Gastrocnemius medialis (tissue), 4 donors: ENCODE data around the gene INPP5A. TPM values are rescaled to one million over a fixed set of nuclear protein-coding genes. Genes with fewer than 3 reads are reported as not detected.
A peak's percentile ranks its signal among the peaks of the same experiment; 100 is the strongest.

ENCODE experiments used
- ATAC-seq, 2 donors: fragments of 150-250 bp; one replicate each; pipeline ENCODE4 v1.9.1; 2016
- DNase-seq, 2 donors: peaks; one replicate each; pipeline ENCODE4 v3.0.0-alpha.2; 2019
- H3K27ac ChIP-seq, 4 donors: fragments of 200-600 bp; sonication (generic); 1 replicate in 1 of 4; 2 replicates in 3 of 4; pipeline ENCODE4 v1.5.1; 2016 to 2018; ENCODE audit warnings: mild to moderate bottlenecking in 2 of 4, moderate library complexity in 1 of 4
- H3K27me3 ChIP-seq, 3 donors: fragments of 200-600 bp; sonication (generic) in 2 of 3; 1 replicate in 1 of 3; 2 replicates in 2 of 3; pipeline versions ENCODE4 v1.5.1 to v1.6.0; 2016 to 2019; ENCODE audit warnings: mild to moderate bottlenecking in 1 of 3, moderate library complexity in 1 of 3
- H3K36me3 ChIP-seq, 2 donors: fragments of 200-600 bp; sonication (generic) in 1 of 2; one replicate each; pipeline ENCODE4 v1.5.1; 2017 to 2018
- H3K4me1 ChIP-seq, 2 donors: fragments of 200-600 bp; sonication (generic) in 1 of 2; one replicate each; pipeline ENCODE4 v1.5.1; 2016 to 2017; ENCODE audit warnings: mild to moderate bottlenecking in 2 of 2
- H3K4me3 ChIP-seq, 4 donors: fragments of 200-600 bp; sonication (generic) in 3 of 4; 1 replicate in 1 of 4; 2 replicates in 3 of 4; pipeline ENCODE4 v1.5.1; 2016 to 2019; ENCODE audit warnings: mild to moderate bottlenecking in 2 of 4
- H3K9me3 ChIP-seq, 3 donors: fragments of 200-600 bp; sonication (generic) in 2 of 3; 1 replicate in 1 of 3; 2 replicates in 2 of 3; pipeline ENCODE4 v1.5.1; 2016 to 2019
- POLR2A ChIP-seq, 2 donors: fragments of 450-650 bp; IDR thresholded peaks; one replicate each; pipeline ENCODE4 v1.6.1; 2017; ENCODE audit warnings: antibody characterized with exemption in 2 of 2, mild to moderate bottlenecking in 2 of 2, moderate library complexity in 2 of 2
- in situ Hi-C, 4 donors: fragments of 200-750 bp; cut with MboI; loops; one replicate each; pipeline versions ENCODE4 v1.15.0 to v1.8.0; 2017; ENCODE audit warnings: low sequenced_read_pairs in 4 of 4
- intact Hi-C: fragments of 100-400 bp; cut with DNase I; formaldehyde crosslinking; loops from one replicate; pipeline ENCODE4 v1.15.1; 2023; ENCODE audit warnings: low total_unique reads
- total RNA-seq, 4 donors: library from RNA; depleted of rRNA; stranded (reverse); fragments of >200 nt; gene quantifications; one replicate each; pipeline versions ENCODE4 v1.1.0 to v1.2.3, GENCODE V29; 2016
- TF ChIP-seq, protein P1 (sequence below), 5 experiments: fragments of 450-650 bp in 3 of 5; fragments of 200-600 bp in 2 of 5; sonication (generic) in 2 of 5; IDR thresholded peaks in 4 of 5; conservative IDR thresholded peaks in 1 of 5; 1 replicate in 4 of 5; 2 replicates in 1 of 5; pipeline ENCODE4 v1.5.1; 2016 to 2019; ENCODE audit warnings: antibody characterized with exemption in 5 of 5, mild to moderate bottlenecking in 3 of 5, moderate library complexity in 3 of 5

The INPP5A gene
- total RNA-seq, 4 donors from 2014 or later, result 74.9 to 107 (median 92.4) TPM

DNA sequence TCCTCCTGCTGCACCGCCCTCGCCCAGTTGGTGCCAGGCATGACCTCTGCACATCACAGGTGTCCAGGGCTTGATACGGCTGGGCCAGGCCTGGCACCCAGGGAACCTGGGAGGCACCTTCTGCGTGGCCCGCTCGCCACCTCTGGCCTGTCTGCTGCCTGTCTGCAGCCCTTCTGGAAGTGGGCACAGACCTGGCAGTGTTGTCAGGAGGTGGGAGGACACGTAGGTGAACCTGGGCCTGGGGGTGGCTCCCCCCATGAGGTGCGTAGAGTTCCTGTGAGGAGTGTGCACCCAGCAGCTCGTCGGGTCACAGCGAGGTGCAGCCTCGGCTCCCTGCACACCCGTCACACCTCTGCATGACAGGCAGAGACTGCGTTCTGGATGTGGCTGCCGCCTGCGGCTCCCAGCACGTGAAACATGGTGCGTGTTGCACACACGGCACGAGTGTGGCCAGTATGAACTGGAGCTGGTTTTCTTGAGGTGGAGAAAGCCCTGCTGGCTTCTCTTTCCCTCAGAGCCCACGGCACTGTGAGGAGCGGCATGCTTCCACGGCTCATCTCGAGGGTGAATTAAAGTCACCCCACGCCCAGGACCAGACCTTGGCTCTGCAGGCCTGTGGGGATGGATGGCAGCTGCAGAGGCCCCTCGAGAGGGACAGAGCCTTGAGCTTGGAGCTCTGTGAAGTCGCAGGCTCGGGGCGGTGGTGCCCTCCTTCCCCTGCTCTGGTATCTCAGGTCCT is 24.8 kb downstream of the INPP5A start:
- TF ChIP-seq, protein P1, sequence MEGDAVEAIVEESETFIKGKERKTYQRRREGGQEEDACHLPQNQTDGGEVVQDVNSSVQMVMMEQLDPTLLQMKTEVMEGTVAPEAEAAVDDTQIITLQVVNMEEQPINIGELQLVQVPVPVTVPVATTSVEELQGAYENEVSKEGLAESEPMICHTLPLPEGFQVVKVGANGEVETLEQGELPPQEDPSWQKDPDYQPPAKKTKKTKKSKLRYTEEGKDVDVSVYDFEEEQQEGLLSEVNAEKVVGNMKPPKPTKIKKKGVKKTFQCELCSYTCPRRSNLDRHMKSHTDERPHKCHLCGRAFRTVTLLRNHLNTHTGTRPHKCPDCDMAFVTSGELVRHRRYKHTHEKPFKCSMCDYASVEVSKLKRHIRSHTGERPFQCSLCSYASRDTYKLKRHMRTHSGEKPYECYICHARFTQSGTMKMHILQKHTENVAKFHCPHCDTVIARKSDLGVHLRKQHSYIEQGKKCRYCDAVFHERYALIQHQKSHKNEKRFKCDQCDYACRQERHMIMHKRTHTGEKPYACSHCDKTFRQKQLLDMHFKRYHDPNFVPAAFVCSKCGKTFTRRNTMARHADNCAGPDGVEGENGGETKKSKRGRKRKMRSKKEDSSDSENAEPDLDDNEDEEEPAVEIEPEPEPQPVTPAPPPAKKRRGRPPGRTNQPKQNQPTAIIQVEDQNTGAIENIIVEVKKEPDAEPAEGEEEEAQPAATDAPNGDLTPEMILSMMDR (IDR thresholded peaks at IDR 0.05 in 4 of 5, conservative IDR thresholded peaks at IDR 0.05 in 1 of 5), result no peak
- no peak for TF ChIP-seq POLR2A (IDR thresholded peaks at IDR 0.05)
- Histone ChIP-seq H3K27ac (no peak overlapping the region), H3K4me3 (no peak overlapping the region), H3K27me3 (no peaks in the 10 kb centered on the region), H3K9me3 (no peaks in the 10 kb centered on the region), H3K4me1 (peaks cover 5 to 18% of the 10 kb centered on the region in 2 donors), H3K36me3 (no peaks in the 10 kb centered on the region)
- intact Hi-C loops (no loop called here), in situ Hi-C loops (no loop called here)
- DNase-seq, result no peak
- ATAC-seq, result no peak

DNA sequence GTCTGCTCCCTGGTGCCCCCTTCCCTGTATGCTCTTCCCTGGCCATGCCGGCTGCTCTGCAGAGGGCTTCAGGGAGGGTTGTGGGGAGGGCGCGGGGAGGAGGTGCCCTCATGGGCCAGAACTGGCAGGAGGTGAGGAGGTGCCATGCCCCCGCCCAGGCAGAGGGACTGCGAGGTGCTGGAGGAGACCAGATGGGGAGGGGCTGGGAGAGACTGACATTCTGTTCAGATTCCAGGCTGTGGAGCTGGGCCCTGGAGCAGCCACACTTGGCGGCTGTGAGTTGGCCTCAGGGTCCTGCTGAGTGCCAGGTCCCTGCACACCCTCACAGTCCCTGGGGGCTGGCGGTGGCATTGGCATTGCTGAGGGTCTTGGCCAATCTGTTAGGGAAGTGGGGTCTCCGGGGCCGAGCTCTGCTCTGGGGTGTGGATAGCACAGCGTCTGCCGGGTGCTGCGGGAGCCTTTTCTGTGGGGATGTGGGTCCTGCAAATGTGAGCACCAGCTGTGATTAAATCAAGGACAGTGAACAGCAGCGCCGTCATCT is 25.4 kb downstream of the INPP5A start:
- H3K27ac ChIP-seq, result no peak overlapping the region
- intact Hi-C loops (no loop called here), in situ Hi-C loops (no loop called here)
- no peaks in the 10 kb centered on the region for H3K27me3 ChIP-seq
- H3K36me3 ChIP-seq, result no peaks in the 10 kb centered on the region
- TF ChIP-seq POLR2A (IDR thresholded peaks at IDR 0.05), result no peak
- TF ChIP-seq, protein P1 (IDR thresholded peaks at IDR 0.05 in 4 of 5, conservative IDR thresholded peaks at IDR 0.05 in 1 of 5), result no peak
- no peak overlapping the region for H3K4me3 ChIP-seq
- no peaks in the 10 kb centered on the region for H3K9me3 ChIP-seq
- H3K4me1 ChIP-seq, result peaks cover 5 to 18% of the 10 kb centered on the region in 2 donors
- no peak for ATAC-seq
- no peak for DNase-seq

DNA sequence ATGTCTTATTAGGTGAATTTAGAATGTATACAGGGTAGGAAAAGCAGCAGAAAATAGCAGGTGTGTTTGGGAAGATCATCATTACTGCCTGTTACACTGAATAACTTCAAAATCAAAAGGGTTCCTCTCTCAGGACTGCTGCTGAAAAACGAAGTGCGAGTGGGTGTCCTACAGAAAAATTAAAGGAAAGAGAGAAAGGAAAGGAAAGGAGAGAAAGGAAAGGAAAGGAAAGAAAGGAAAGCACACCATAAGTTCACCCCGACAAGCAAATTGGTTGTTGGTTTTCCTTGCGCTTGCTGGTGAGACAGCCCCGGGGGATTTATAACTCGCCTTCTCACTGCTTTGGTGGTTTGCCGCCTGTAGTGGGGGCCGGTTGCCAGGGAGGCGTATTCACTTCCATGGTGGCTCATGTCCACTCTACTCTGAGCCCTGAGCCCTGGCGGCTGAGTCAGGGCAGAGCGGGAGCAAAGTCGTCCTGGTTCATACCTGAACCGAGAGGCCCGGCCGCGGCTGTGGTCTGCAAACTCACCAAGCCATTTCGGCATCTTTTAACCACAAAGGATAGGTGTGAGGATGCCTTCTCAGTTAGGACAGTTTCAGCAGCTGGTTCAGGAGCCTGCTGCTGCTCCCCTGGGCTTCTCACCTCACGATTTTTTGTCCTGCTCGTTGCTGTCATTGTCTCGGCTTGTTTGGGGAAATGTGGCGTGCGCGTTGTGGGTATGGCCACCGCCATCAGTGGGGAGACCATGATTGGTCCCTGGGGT is 26.1 kb downstream of the INPP5A start:
- no peak overlapping the region for H3K4me3 ChIP-seq
- H3K9me3 ChIP-seq, result no peaks in the 10 kb centered on the region
- no peak overlapping the region for H3K27ac ChIP-seq
- no peak for TF ChIP-seq POLR2A (IDR thresholded peaks at IDR 0.05)
- TF ChIP-seq, protein P1 (IDR thresholded peaks at IDR 0.05 in 4 of 5, conservative IDR thresholded peaks at IDR 0.05 in 1 of 5), result peak in 2 of 5 experiments; percentile 16 to 31
- DNase-seq, result peak in 1 of 2 donors; percentile 49
- ATAC-seq, result peak; percentile 64 to 81
- H3K4me1 ChIP-seq, result peaks cover 5 to 18% of the 10 kb centered on the region in 2 donors
- no peaks in the 10 kb centered on the region for H3K27me3 ChIP-seq
- in situ Hi-C loops (no loop called here), intact Hi-C loops (no loop called here)
- H3K36me3 ChIP-seq, result no peaks in the 10 kb centered on the region

DNA sequence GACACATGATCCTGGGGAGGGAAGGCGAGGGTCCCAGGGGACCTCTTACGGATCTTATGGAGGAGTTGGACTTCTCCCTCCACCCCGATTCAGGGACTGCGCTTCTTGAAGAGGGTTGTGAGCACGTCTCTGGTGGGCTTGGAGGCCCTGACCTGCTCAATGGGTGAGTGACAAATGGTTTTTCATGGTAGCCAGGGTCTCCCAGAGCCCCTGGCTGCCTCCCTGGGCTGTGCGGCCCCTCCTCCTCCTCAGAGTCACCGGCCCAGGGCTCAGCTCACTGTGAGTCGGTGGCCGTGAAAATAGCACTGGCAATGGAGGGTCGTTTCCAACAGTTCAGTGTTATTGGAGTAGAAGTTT is 26.6 kb downstream of the INPP5A start:
- Histone ChIP-seq H3K27ac (no peak overlapping the region), H3K4me1 (peaks cover 5 to 18% of the 10 kb centered on the region in 2 donors), H3K27me3 (no peaks in the 10 kb centered on the region), H3K4me3 (no peak overlapping the region), H3K9me3 (no peaks in the 10 kb centered on the region), H3K36me3 (no peaks in the 10 kb centered on the region)
- in situ Hi-C loops (no loop called here), intact Hi-C loops (no loop called here)
- TF ChIP-seq, protein P1 (IDR thresholded peaks at IDR 0.05 in 4 of 5, conservative IDR thresholded peaks at IDR 0.05 in 1 of 5), result no peak
- TF ChIP-seq POLR2A (IDR thresholded peaks at IDR 0.05), result no peak
- no peak for DNase-seq
- no peak for ATAC-seq
